ENCODE results near the gene E4F1. TPM values are rescaled to one million over a fixed set of nuclear protein-coding genes. Genes with fewer than 3 reads are reported as not detected.

The E4F1 gene
- total and polyA plus RNA-seq, 4 donors = 4.4 to 19.1 (median 13.7) TPM

DNA sequence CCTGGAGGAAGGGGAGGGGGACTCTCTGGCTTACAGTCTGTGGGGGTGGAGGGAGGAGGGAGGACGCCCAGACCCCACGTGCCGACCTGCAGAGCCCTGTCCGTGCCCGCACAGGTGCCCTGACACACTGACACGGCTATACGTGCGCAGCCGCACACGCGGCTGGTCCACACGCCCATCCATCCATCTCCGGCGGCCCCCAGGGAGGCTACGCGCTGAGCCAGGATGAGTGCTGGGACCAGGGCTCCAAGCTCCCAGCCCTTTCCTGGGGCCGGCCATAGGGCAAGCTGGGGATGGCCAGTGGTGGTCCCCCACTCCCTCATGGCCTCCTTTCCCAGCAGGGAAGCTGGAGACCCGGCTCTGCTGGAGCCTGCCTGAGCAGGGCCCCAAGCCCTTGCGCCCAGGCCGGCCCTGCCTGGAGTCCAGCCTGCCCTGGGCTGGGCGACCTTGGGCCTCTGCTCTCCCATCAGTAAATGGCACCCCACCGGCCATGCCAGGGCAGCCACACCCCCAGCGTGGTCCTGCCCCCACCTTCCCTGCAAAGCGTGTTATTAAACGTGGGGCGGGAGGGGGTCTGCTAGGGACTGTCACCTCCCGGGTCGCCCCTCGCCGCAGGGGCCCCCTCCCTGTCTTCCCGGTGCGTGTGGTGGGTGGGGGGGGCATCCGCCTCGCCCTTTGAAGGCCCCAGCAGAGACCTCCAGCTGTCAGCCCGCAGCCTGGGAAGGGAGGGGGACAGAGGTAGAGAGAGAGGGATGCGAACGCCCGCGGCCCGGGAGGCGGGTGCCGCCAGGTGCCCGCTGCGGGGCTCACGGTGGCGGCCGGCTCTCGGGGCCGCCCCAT lies 27.8 kb upstream of the E4F1 start (continued):
- TF ChIP-seq ATF3 (IDR thresholded peaks at IDR 0.05) (no peak), RAD21 (IDR thresholded peaks at IDR 0.05) (no peak), FOXA1 (IDR thresholded peaks at IDR 0.05) (no peak)

DNA sequence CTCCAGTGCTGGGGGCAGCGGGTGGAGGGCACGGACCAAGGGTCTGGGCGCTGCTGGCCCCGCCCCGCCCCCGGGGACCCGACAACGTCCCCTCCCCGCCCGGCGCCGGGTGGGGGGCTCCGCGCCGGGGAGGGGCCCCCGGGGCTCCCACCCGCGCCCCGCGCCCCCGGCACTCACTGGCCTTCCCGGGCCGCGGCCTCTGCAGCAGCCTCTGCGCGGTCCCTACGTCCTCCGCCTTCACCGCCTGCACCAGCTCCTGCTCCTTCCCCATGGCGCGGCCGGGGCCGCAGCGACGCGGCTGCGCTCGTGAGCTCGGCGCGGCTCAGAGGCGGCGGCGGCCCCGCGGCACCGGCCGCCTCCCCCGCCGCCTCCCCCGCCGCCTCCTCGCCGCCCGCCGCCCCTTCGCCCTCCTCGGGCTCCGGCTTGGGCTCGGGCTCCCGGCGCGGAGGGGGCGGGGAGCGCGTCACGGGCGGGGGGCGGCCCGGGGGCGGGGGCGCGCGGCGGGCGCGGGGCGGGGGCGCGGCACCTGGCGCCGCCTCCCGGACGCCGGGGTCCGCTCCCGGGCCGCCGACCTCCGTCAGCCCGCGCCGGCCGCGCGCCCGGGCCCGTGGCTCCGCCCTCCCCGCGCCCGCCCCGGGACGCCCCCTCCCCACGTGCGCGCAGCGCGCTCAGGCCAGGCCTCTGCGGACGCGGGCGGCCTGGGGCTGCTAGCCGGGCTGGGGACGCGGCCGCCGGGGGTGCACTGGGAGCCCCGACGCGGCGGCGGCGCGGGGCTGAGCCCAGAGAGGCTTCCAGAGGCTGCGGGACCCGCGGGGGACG lies 27.0 kb upstream of the E4F1 start, which contains the start of gene CASKIN1:
Gene CASKIN1 (minus strand): TSS at position 444 of the 819 bp plus-strand sequence. CDS start 173 bp downstream, at position 271.
- WGBS = 1% methylated on average over 114 of the region's 129 CpGs
- Histone ChIP-seq H3K9me3 (ENCODE audit: control insufficient read depth in 4 of 4, low read length in 3 of 4) (no peaks in the 10 kb centered on the region), H3K4me1 (ENCODE audit: control insufficient read depth in 4 of 4, insufficient read depth in 4 of 4, low read length in 3 of 4) (peaks cover 2 to 11% (median 4%) of the 10 kb centered on the region in 4 donors), H3K4me3 (ENCODE audit: low read depth in 1 of 3, low read length in 3 of 3) (peak within 1 kb of the TSS in 1 of 3 donors; percentile 56), H3K9ac (ENCODE audit: low read depth in 1 of 2, low read length in 2 of 2) (no peak within 1 kb of the TSS), H3K27ac (ENCODE audit: low read depth in 1 of 2, low read length in 2 of 2) (no peak within 1 kb of the TSS), H3K36me3 (ENCODE audit: control insufficient read depth in 4 of 4, insufficient read depth in 3 of 4, low read depth in 1 of 4, low read length in 3 of 4) (no peaks in the 10 kb centered on the region), H3K27me3 (ENCODE audit: control insufficient read depth in 4 of 4, insufficient read depth in 4 of 4, low read length in 3 of 4) (peaks cover 0 to 2% (median 0%) of the 10 kb centered on the region in 4 donors)
- TF ChIP-seq, protein P1, sequence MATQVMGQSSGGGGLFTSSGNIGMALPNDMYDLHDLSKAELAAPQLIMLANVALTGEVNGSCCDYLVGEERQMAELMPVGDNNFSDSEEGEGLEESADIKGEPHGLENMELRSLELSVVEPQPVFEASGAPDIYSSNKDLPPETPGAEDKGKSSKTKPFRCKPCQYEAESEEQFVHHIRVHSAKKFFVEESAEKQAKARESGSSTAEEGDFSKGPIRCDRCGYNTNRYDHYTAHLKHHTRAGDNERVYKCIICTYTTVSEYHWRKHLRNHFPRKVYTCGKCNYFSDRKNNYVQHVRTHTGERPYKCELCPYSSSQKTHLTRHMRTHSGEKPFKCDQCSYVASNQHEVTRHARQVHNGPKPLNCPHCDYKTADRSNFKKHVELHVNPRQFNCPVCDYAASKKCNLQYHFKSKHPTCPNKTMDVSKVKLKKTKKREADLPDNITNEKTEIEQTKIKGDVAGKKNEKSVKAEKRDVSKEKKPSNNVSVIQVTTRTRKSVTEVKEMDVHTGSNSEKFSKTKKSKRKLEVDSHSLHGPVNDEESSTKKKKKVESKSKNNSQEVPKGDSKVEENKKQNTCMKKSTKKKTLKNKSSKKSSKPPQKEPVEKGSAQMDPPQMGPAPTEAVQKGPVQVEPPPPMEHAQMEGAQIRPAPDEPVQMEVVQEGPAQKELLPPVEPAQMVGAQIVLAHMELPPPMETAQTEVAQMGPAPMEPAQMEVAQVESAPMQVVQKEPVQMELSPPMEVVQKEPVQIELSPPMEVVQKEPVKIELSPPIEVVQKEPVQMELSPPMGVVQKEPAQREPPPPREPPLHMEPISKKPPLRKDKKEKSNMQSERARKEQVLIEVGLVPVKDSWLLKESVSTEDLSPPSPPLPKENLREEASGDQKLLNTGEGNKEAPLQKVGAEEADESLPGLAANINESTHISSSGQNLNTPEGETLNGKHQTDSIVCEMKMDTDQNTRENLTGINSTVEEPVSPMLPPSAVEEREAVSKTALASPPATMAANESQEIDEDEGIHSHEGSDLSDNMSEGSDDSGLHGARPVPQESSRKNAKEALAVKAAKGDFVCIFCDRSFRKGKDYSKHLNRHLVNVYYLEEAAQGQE (IDR thresholded peaks at IDR 0.05) = no peak
- TF ChIP-seq FOXA2 (IDR thresholded peaks at IDR 0.05) (no peak), FOXA1 (IDR thresholded peaks at IDR 0.05) (no peak), EGR1 (IDR thresholded peaks at IDR 0.05; ENCODE audit: low read depth in 2 of 2) (no peak), RAD21 (IDR thresholded peaks at IDR 0.05) (no peak), SP1 (IDR thresholded peaks at IDR 0.05) (no peak), GABPA (IDR thresholded peaks at IDR 0.05 in 1 of 2, conservative IDR thresholded peaks at IDR 0.05 in 1 of 2) (no peak), HNF4A (conservative IDR thresholded peaks at IDR 0.05) (no peak), MAX (IDR thresholded peaks at IDR 0.05) (no peak), JUND (IDR thresholded peaks at IDR 0.05) (no peak), TAF1 (conservative IDR thresholded peaks at IDR 0.05) (no peak), RXRA (IDR thresholded peaks at IDR 0.05) (no peak), YY1 (IDR thresholded peaks at IDR 0.05) (no peak), CTCF (IDR thresholded peaks at IDR 0.05; ENCODE audit: low read depth, low read length, missing input control) (no peak), ATF3 (IDR thresholded peaks at IDR 0.05) (no peak)
- TF ChIP-seq, protein P2, sequence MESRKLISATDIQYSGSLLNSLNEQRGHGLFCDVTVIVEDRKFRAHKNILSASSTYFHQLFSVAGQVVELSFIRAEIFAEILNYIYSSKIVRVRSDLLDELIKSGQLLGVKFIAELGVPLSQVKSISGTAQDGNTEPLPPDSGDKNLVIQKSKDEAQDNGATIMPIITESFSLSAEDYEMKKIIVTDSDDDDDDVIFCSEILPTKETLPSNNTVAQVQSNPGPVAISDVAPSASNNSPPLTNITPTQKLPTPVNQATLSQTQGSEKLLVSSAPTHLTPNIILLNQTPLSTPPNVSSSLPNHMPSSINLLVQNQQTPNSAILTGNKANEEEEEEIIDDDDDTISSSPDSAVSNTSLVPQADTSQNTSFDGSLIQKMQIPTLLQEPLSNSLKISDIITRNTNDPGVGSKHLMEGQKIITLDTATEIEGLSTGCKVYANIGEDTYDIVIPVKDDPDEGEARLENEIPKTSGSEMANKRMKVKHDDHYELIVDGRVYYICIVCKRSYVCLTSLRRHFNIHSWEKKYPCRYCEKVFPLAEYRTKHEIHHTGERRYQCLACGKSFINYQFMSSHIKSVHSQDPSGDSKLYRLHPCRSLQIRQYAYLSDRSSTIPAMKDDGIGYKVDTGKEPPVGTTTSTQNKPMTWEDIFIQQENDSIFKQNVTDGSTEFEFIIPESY (IDR thresholded peaks at IDR 0.05) = no peak
- DNase-seq (ENCODE audit: low spot score) = no peak
